Subcutaneous adipose tissue (tissue), 4 donors: Measurements from ENCODE around the gene RCAN2. TPM values are rescaled to one million over a fixed set of nuclear protein-coding genes. Genes with fewer than 3 reads are reported as not detected.

ENCODE experiments used
- total RNA-seq, 4 donors: library from RNA; depleted of rRNA; stranded (reverse); fragments of >200 nt; gene quantifications; one replicate each; pipeline ENCODE4 v1.1.0, GENCODE V29; 2016
- TF ChIP-seq, protein P1 (sequence below): fragments of 450-650 bp; IDR thresholded peaks from one replicate; pipeline ENCODE4 v1.5.1; 2016; ENCODE audit warnings: low read depth, mild to moderate bottlenecking, control low read depth, antibody characterized with exemption, moderate library complexity

RCAN2 gene
- total RNA-seq, 4 donors from 2014 or later: 8.8 to 17.2 (median 13.7) TPM

DNA sequence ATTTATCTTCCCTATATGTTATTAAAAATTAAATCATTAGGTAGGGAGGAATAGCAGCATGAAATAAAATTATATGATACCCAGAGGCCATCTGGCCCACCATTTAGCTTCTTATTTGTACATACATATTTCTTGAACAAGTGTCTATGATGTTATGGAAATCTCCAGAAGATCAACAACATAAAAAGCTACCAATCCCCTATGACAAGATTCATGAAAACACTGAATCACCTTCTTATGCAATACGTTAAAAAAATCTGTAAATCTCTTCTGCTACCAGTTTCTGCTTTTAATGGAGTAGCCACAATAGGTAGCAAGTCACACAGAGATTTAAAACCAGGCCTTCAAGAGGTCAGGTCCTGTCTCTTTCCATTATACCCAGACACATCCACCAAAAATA is 194.7 kb downstream of the RCAN2 start:
- TF ChIP-seq, protein P1, sequence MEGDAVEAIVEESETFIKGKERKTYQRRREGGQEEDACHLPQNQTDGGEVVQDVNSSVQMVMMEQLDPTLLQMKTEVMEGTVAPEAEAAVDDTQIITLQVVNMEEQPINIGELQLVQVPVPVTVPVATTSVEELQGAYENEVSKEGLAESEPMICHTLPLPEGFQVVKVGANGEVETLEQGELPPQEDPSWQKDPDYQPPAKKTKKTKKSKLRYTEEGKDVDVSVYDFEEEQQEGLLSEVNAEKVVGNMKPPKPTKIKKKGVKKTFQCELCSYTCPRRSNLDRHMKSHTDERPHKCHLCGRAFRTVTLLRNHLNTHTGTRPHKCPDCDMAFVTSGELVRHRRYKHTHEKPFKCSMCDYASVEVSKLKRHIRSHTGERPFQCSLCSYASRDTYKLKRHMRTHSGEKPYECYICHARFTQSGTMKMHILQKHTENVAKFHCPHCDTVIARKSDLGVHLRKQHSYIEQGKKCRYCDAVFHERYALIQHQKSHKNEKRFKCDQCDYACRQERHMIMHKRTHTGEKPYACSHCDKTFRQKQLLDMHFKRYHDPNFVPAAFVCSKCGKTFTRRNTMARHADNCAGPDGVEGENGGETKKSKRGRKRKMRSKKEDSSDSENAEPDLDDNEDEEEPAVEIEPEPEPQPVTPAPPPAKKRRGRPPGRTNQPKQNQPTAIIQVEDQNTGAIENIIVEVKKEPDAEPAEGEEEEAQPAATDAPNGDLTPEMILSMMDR: no peak

DNA sequence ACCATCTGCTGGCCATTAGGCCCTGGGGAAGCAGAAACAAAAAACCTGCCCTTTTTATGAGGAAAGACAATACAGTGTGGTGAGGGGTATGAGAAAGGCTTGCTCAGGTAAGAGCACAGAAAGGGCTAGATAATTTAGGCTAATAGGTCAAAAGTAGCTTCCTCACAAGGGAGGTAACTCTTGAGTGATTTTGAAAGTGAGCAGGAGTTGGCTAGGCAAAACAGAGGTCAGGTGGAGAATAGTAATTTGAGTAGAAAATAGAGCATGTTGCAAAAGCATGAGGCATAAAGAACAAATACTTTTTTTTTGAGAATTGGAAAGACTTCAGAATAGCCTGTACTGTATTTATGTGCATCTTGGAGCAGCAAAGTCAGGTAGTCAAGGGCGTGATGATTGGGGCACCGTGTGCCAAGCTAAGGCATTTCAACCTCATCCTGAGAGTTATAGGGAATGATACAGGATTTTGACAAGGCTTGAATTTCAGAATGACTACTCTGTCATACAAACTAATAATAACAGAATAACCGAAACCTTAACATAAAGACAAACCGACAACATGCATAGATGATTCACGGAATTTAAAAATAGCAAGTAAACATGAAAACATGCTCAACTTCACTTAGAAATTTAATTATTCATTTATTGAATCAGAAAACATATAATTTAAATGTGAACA is 197.5 kb downstream of the RCAN2 start:
- TF ChIP-seq, protein P1: no peak

DNA sequence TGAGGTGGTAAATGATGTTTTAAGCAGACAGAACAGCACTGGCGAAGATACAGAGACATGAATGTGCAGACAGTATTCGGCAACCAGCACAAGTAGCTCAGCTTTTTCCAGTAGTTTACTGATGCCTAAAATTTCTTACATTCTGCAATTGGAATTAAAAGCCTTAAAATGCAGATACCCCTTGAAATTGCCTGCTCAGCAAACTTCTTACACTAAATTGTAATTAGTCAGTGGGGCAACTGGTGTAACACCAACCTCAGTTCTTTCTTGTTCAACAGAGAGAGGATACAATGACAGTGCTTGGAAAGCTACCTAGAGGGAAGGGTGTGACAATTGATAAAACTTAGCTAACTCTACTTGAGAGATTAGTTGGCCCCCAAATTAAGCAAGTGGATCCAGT is 199.4 kb downstream of the RCAN2 start:
- TF ChIP-seq, protein P1: no peak

DNA sequence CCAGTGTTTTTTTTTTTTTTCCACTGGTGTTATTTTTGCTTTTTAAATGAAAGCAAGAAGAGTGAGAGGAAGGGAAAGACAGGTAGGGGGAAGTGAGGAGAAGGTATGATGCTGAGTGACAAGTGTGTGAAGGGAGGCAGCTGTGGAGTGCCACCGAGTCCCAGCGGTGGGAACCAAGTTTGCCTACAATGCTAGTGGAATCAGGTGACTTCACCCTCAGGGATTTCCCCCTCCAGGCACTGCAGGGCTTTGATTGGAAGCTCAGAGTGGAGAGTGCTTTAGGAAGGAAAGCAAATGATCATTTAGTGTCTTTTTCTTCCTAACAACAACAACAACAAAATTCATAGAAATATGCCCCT is 200.0 kb downstream of the RCAN2 start:
- TF ChIP-seq, protein P1: no peak

DNA sequence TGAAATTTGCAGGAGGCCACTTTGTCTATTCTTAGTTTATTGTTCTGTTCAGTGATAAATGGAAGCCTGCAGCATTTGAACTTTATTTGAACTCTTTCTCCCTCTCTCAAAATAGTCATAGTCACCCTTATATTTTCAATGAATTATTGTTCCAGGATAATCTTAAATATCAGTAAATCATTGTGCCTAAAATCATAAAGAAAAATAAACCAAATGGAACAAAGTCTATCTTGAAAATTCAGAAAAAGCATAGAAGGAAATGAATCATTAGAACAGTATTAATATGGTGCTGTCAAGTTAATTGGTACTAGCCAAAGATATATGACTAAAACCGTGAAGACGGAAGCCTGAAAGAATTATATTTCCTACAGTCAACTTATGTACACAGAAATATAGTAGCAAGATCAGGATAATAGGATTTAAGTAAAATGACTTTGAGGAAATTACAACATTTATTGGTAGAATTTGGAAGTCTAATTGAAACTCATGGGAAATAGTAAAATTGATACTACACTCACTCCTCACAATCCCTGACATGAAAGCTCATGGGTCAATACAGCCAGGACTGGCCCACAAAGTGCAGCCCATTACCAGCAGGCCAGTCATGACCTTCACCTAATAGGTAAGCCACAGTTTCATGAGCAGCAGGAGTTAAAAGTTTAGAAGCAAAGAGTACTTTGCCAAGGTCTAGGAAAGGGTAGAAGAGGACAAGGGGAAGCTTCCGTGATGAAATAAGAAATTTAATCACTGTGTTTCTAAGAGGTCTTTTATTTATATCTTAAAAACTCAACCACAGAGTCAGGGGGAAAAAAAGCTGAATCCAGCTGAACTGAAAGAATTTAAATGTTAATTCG is 200.6 kb downstream of the RCAN2 start:
- TF ChIP-seq, protein P1: no peak

DNA sequence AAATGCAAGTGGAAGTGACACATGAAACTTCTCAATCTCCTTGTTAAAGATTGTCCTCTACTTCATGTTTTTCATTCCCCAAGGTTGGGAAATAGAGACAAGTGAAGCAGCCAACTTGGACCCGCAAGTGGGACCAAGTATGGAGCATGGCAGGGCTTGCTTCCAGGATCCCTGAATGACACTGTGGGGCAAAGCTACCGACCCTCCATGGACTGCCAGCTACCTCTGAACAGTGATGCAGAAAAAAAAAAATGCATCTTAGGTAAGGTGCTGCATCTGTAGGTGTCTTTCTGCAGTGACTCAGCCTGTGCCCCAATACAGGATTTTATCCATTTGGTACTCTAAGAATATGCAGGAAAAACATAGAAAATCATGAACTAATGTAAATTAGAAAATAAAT is 201.4 kb downstream of the RCAN2 start:
- TF ChIP-seq, protein P1: no peak

DNA sequence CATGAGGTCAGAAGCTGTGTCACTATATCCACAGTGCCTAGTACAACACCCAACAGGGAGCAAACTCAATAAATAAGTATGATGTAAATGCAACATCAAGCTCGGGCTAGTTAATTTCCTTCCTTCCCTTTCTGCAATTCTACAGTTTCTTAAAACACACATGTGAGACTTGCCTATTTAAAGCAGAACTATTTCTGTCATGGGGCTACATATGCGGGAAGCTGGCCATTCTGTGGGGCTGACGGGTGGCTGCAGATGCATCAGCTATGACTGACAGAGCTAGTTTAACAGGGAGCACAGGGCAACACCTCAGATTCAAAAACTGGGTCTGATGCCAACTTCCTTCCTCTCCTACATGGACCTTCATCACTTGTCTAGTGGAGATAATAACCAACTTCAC is 202.4 kb downstream of the RCAN2 start:
- TF ChIP-seq, protein P1: no peak
